H9 (cell line): ENCODE measurements around the gene TFG. TPM values are rescaled to one million over a fixed set of nuclear protein-coding genes. Genes with fewer than 3 reads are reported as not detected.

Source experiments
- DNase-seq: peaks from one replicate; pipeline ENCODE4 v3.0.0-alpha.2; 2017
- H2AFZ ChIP-seq: one replicate; pipeline ENCODE4 v1.6.1; 2013; ENCODE audit warnings: mild to moderate bottlenecking, low read length, control low read depth, moderate library complexity
- H2AK5ac ChIP-seq: 2 replicates; pipeline ENCODE4 v1.6.1; 2013; ENCODE audit warnings: low read length, control low read depth, mixed read lengths; ENCODE audit not compliant: insufficient read length
- H2BK120ac ChIP-seq: one replicate; pipeline ENCODE4 v1.6.1; 2013; ENCODE audit warnings: low read depth, mild to moderate bottlenecking, low read length, control low read depth, inconsistent platforms; ENCODE audit not compliant: poor library complexity, severe bottlenecking
- H2BK12ac ChIP-seq: 2 replicates; pipeline ENCODE4 v1.6.1; 2013; ENCODE audit warnings: low read length, control low read depth, mixed read lengths, low read depth; ENCODE audit not compliant: insufficient read length
- H2BK15ac ChIP-seq: 2 replicates; pipeline ENCODE4 v1.6.1; 2013; ENCODE audit warnings: low read depth, low read length, control low read depth
- H2BK20ac ChIP-seq: one replicate; pipeline ENCODE4 v1.6.1; 2013; ENCODE audit warnings: low read depth, mild to moderate bottlenecking, low read length, control low read depth, inconsistent platforms; ENCODE audit not compliant: poor library complexity, severe bottlenecking
- H2BK5ac ChIP-seq: 2 replicates; pipeline ENCODE4 v1.6.1; 2013; ENCODE audit warnings: low read length, control low read depth, mixed read lengths; ENCODE audit not compliant: insufficient read length
- H3K14ac ChIP-seq: 2 replicates; pipeline ENCODE4 v1.6.1; 2013; ENCODE audit warnings: low read length, control low read depth; ENCODE audit not compliant: insufficient read depth
- H3K18ac ChIP-seq: 2 replicates; pipeline ENCODE4 v1.6.1; 2013; ENCODE audit warnings: low read depth, mild to moderate bottlenecking, mixed read lengths, low read length, control low read depth; ENCODE audit not compliant: insufficient read length
- H3K23ac ChIP-seq: 2 replicates; pipeline ENCODE4 v1.6.1; 2013; ENCODE audit warnings: low read length, control low read depth, mixed read lengths, low read depth; ENCODE audit not compliant: insufficient read length
- H3K23me2 ChIP-seq: 2 replicates; pipeline ENCODE4 v1.6.1; 2013; ENCODE audit warnings: low read depth, mild to moderate bottlenecking, mixed read lengths, low read length, control low read depth; ENCODE audit not compliant: insufficient read length, poor library complexity, severe bottlenecking
- H3K27ac ChIP-seq: 2 replicates; pipeline ENCODE4 v1.5.1; 2013; ENCODE audit warnings: low read length, control low read depth, mixed read lengths, low read depth; ENCODE audit not compliant: insufficient read length
- H3K27me3 ChIP-seq: 2 replicates; pipeline ENCODE4 v1.6.1; 2013; ENCODE audit warnings: low read length, control low read depth, inconsistent platforms; ENCODE audit not compliant: insufficient read depth
- H3K4ac ChIP-seq: 2 replicates; pipeline ENCODE4 v1.6.1; 2013; ENCODE audit warnings: low read depth, mild to moderate bottlenecking, control low read depth, inconsistent platforms, low read length, moderate library complexity
- H3K4me1 ChIP-seq: 2 replicates; pipeline ENCODE4 v1.6.1; 2013; ENCODE audit warnings: low read length, control low read depth, inconsistent platforms; ENCODE audit not compliant: insufficient read depth
- H3K4me2 ChIP-seq: 2 replicates; pipeline ENCODE4 v1.6.1; 2013; ENCODE audit warnings: low read length, control low read depth, mixed read lengths; ENCODE audit not compliant: insufficient read length, insufficient read depth
- H3K56ac ChIP-seq: 2 replicates; pipeline ENCODE4 v1.6.1; 2013; ENCODE audit warnings: low read depth, mild to moderate bottlenecking, mixed read lengths, low read length, control low read depth; ENCODE audit not compliant: insufficient read length
- H3K79me1 ChIP-seq: 2 replicates; pipeline ENCODE4 v1.6.1; 2013; ENCODE audit warnings: low read depth, mild to moderate bottlenecking, moderate library complexity, low read length, control low read depth, inconsistent platforms; ENCODE audit not compliant: insufficient read depth, poor library complexity, severe bottlenecking
- H3K79me2 ChIP-seq: 2 replicates; pipeline ENCODE4 v1.6.1; 2013; ENCODE audit warnings: low read length, control low read depth, inconsistent platforms; ENCODE audit not compliant: insufficient read depth
- H3K9ac ChIP-seq: 2 replicates; pipeline ENCODE4 v1.6.1; 2013; ENCODE audit warnings: low read length, control low read depth, mixed read lengths; ENCODE audit not compliant: insufficient read length; ENCODE audit errors: extremely low read depth
- H3K9me3 ChIP-seq: one replicate; pipeline ENCODE4 v1.6.1; 2013; ENCODE audit warnings: low read depth, low read length, inconsistent platforms; ENCODE audit not compliant: control insufficient read depth
- H3T11ph ChIP-seq: one replicate; pipeline ENCODE4 v1.6.1; 2013; ENCODE audit warnings: mild to moderate bottlenecking, low read length, control low read depth, inconsistent platforms
- H4K20me1 ChIP-seq: one replicate; pipeline ENCODE4 v1.6.1; 2013; ENCODE audit not compliant: control insufficient read depth, insufficient read length, insufficient read depth
- H4K5ac ChIP-seq: 2 replicates; pipeline ENCODE4 v1.6.1; 2013; ENCODE audit warnings: low read depth, mild to moderate bottlenecking, mixed read lengths, low read length, control low read depth; ENCODE audit not compliant: insufficient read length
- H4K8ac ChIP-seq: replicated peaks from 2 replicates; pipeline ENCODE4 v1.6.1; 2013; ENCODE audit warnings: low read length, control low read depth, mixed read lengths, low read depth; ENCODE audit not compliant: insufficient read length
- H4K91ac ChIP-seq: 2 replicates; pipeline ENCODE4 v1.6.1; 2013; ENCODE audit warnings: low read depth, mild to moderate bottlenecking, moderate library complexity, mixed read lengths, low read length, control low read depth; ENCODE audit not compliant: insufficient read length
- H3K27ac Mint-ChIP-seq, 3 experiments: 2 replicates in 2 of 3; 3 replicates in 1 of 3; pipeline ENCODE4 v1.8.0; 2020 to 2021; ENCODE audit warnings: mixed read lengths in 3 of 3, mild to moderate bottlenecking in 1 of 3, moderate library complexity in 1 of 3
- H3K27me3 Mint-ChIP-seq: 2 replicates; pipeline ENCODE4 v1.8.0; 2021; ENCODE audit warnings: low read depth, mild to moderate bottlenecking, moderate library complexity, mixed read lengths
- H3K36me3 Mint-ChIP-seq, 3 experiments: 2 replicates in 2 of 3; 3 replicates in 1 of 3; pipeline ENCODE4 v1.8.0; 2020 to 2021; ENCODE audit warnings: low read depth in 3 of 3, mixed read lengths in 3 of 3; ENCODE audit not compliant: insufficient read depth in 1 of 3
- H3K4me1 Mint-ChIP-seq, 2 experiments: 2 replicates each; pipeline ENCODE4 v1.8.0; 2020; ENCODE audit warnings: mixed read lengths in 2 of 2
- H3K4me3 Mint-ChIP-seq, 2 experiments: 2 replicates in 1 of 2; 3 replicates in 1 of 2; pipeline ENCODE4 v1.8.0; 2020 to 2021; ENCODE audit warnings: mild to moderate bottlenecking in 2 of 2, mixed read lengths in 2 of 2, moderate library complexity in 1 of 2
- H3K9me3 Mint-ChIP-seq, 2 experiments: 2 replicates in 1 of 2; 3 replicates in 1 of 2; pipeline ENCODE4 v1.8.0; 2020; ENCODE audit warnings: mild to moderate bottlenecking in 2 of 2, mixed read lengths in 2 of 2, moderate library complexity in 1 of 2
- CTCF ChIP-seq: fragments of 200-600 bp; sonication (generic); conservative IDR thresholded peaks from 3 replicates; pipeline ENCODE4 v1.8.0; 2021; ENCODE audit warnings: antibody characterized with exemption, mild to moderate bottlenecking
- WGBS: extraction: QIAGEN DNeasy Blood & Tissue Kit; methylation state at CpG from one replicate; pipeline ENCODE4 v1.1.7; 2013; ENCODE audit warnings: missing lambda C conversion rate, low lambda C conversion rate, mixed read lengths; ENCODE audit not compliant: insufficient read length; ENCODE audit errors: extremely low coverage; 5-methylcytosine and 5-hydroxymethylcytosine counted together
- total RNA-seq: library from RNA; stranded (reverse); gene quantifications from 2 replicates; pipeline ENCODE4 v1.2.1, GENCODE V29; 2021

Gene TFG
- total RNA-seq, 1 experiment from 2014 or later, result 80.7 TPM

- Histone ChIP-seq H3K23ac (no peak overlapping the region), H3K27me3 (no peaks in the 10 kb centered on the region), H3K79me2 (no peaks in the 10 kb centered on the region), H2BK120ac (no peak overlapping the region), H4K91ac (no peak overlapping the region), H3K14ac (no peak overlapping the region), H3K4me1 (no peaks in the 10 kb centered on the region), H3K18ac (no peak overlapping the region), H3K9ac (no peak overlapping the region), H3K79me1 (no peaks in the 10 kb centered on the region), H2AK5ac (no peak overlapping the region), H3K4ac (no peak overlapping the region), H3K9me3 (no peaks in the 10 kb centered on the region), H2BK15ac (no peak overlapping the region), H2BK5ac (no peak overlapping the region), H3K27ac (no peak overlapping the region), H3K56ac (no peak overlapping the region), H4K8ac (no peak overlapping the region), H4K5ac (no peak overlapping the region), H3T11ph (no peak overlapping the region), H3K23me2 (no peaks in the 10 kb centered on the region), H4K20me1 (no peaks in the 10 kb centered on the region), H2BK20ac (no peak overlapping the region), H2BK12ac (no peak overlapping the region), H3K4me2 (no peak overlapping the region), H2AFZ (no peak overlapping the region)
- WGBS, result no CpG with 5 or more reads among the region's 3 CpGs
- DNase-seq, result no peak
- Mint-ChIP-seq H3K4me3 (no peak overlapping the region), H3K27ac (no peak overlapping the region), H3K36me3 (peaks cover 0 to 2% (median 0%) of the 10 kb centered on the region in 3 experiments; a peak in 2 of 7 replicates), H3K4me1 (no peaks in the 10 kb centered on the region), H3K27me3 (peaks cover 39% of the 10 kb centered on the region), H3K9me3 (peaks cover 0 to under 1% of the 10 kb centered on the region in 2 experiments; a peak in 1 of 5 replicates)
- no peak for TF ChIP-seq CTCF
Observed at GRCh38 chr3:100696161-100696560, 13.1 kb upstream of the TFG start.
